Stimulated activated CD4-positive, alpha-beta T cell treated with anti-CD3 and anti-CD28 coated beads, TNF-alpha, amount 100 ng/mL, for 1 hour (primary cell): ENCODE measurements around the gene MTG1.
"Not testable (repeated sequence)": the region's sequence is repeated elsewhere in the genome, so short reads cannot be mapped to it uniquely, and the experiment has no call there.

ENCODE experiments used
- DNase-seq, 3 donors: peaks; one replicate each; pipeline ENCODE4 v3.0.0-alpha.2; 2020; ENCODE audit warnings: low read depth in 3 of 3, low spot score in 1 of 3

MTG1 gene

GRCh38 chr10:133422807-133423771 is 29.1 kb downstream of the MTG1 start:
- no peak for DNase-seq

DNA sequence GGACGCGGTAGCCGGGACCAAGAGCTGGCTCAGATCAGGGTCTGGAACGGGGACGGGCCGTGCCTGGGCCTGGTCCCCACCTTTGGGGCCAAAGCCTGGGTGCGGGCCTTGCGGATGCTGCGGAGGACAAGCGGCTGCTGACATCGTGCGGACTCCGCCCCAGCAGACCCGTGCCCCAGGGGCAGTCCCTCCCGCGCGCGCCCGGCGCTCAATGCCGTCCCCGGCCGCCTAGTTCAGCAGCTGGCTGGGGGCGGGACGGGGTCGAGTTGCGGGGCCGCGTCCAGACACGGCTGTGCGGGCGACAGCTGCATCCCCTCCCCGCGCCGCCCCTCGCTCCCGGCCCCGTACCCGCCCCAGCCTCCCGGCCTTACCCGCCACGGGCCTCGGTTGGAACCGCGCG is 30.1 kb downstream of the MTG1 start:
- not testable (repeated sequence) for DNase-seq

DNA sequence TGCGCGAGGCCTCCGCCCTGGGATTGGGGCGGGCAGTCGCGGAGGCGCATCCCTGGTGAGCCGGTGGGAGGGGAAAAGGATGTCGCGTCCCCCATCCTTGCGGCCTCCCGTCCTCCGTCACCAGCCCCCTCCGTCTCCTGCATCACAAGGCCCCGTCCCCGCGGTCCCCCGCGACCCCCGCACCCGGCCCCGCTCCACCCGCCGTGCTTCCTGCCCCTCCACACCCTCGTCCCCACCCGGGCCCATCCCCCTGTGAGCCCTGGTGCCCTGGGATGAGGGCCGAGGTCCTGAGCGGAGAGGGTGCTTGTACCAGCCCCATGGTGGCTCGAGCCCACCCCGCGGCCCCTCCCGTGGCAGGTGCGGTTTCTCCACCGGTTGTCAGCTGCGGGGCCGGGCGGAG is 30.6 kb downstream of the MTG1 start, which contains the start of gene SPRN:
TSS of gene SPRN (minus strand) at position 25 of the 400 bp plus-strand sequence. CDS start 944 bp downstream, outside the sequence.
- not testable (repeated sequence) for DNase-seq

DNA sequence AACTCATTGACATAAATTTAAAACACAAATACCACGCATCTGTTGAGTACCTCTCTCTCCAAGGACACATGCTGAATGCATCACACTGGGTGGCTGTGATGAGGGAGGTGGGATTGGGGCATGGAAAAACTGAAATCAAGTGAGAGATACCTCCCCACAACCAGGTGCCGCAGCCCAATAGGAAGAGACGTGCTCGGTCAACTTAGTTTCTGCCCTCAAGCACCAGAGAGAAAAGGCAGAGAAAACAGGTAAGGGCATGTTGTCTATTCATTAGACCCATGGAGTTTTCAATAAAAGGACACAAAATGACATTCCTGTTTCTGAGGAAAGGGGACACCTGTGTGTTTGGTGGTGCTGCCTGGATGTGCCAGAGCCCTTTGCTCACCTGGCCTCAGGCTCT is 35.6 kb downstream of the MTG1 start:
- DNase-seq = not testable (repeated sequence)

DNA sequence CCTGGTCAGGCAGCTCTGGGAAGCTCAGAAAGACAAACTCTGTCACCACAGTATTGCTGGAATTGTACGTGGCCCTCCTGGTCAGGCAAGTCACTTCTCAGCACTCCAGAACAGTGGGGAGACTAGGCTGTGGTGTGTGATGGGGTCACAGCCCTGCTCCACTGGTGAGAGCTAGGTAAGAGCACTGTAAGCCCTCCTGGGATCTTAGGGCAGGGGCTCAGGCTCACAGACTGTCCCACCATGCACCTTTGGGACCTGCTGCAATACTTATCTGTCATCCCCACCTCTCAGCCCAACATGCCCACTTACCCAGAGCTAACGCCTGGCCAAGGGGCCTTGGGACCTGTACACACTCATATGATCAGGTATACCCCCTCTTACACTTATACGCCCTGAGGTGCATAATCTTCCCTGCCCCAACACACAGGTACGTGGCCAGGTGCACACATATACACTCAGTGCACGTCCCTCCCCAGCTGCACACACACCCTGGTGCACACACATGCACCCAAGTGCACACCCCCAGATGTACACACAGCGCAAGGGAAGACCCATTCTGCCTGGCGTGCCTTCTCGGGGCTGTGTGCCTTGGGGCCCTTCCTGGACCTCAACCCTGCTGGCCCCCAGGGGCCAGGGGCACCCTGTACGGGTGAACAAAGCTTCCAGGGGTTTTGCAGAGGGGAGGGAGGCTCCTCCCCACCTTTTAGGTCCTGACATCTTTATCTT is 38.1 kb downstream of the MTG1 start:
- DNase-seq = not testable (repeated sequence)

- DNase-seq = not testable (repeated sequence)
Observed at GRCh38 chr10:133432789-133433188, 38.8 kb downstream of the MTG1 start.

GRCh38 chr10:133438711-133439273 is 44.8 kb downstream of the MTG1 start:
- no peak for DNase-seq

GRCh38 chr10:133439517-133440461 is 45.8 kb downstream of the MTG1 start:
- DNase-seq = no peak

DNA sequence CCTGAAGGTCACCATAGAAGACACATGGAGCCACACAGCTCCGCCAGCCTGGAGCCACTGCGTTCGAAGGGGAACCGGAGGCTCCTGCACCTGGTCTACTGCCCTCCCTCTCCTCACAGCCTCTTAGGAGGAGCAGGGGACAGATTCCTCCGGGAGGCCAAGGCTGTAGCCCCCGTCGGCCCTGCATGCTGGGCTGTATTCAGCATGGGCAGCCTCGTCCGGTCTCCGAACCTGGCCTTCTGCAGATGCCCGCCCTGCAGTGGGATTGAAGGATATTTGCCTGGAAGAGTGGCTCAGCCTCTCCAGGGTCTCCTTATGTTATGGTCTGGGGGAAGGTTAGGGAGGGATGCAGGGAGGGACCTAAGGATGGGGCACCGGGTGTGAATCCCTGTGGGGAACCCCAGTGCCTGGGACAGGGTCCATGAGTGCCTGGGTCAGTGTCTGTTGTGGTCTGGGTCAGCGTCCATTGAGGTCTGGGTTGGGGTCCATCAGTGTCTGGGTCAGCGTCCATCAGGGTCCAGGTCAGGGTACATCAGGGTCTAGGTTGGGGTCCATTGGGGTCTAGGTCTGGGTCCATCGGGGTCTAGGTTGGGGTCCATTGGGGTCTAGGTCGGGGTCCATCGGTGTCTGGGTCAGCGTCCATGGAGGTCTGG is 46.8 kb downstream of the MTG1 start:
- DNase-seq = no peak

- not testable (repeated sequence) for DNase-seq
Observed at GRCh38 chr10:133441356-133441755, 47.4 kb downstream of the MTG1 start.

GRCh38 chr10:133441780-133442179 is 47.8 kb downstream of the MTG1 start:
- DNase-seq = no peak

DNA sequence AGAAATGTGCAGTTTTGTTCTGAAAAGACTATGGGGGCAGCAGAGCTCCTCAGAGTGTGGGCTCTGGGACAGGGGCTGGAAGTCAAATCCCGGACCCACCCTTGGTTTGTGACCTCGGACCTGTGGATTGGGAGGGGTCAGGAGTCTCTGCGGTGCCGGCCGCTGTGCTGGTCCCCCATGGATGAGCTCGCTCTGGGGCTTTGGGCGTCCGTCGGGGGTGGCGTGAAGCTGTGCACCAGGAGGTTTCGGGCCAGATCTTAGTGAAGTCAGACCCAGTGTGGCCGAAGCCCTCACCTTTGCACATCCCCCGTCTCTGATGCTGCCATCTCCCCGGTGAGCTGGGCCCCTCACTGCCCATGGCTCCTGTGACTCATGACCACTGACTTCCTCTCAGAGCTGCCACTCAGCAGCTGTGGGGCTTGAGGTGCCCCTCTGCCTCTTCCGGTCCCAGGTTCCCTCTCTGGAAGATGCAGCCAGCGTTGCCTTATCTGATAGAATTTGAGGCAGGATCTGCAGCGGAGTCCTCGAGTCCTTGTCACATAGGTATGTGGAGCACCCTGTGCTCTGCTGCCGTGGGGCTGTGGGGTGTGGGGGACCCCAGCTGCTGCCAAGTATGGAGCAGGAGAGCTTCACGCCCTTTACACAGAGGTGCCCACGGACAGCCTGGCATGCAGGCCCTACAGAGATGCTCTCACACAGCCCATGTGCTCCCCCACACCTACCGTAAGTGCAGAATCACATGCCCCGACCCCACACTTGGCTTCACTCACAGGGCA is 48.4 kb downstream of the MTG1 start:
- DNase-seq = no peak

- DNase-seq = no peak
Observed at GRCh38 chr10:133442967-133443924, 49.3 kb downstream of the MTG1 start.

DNA sequence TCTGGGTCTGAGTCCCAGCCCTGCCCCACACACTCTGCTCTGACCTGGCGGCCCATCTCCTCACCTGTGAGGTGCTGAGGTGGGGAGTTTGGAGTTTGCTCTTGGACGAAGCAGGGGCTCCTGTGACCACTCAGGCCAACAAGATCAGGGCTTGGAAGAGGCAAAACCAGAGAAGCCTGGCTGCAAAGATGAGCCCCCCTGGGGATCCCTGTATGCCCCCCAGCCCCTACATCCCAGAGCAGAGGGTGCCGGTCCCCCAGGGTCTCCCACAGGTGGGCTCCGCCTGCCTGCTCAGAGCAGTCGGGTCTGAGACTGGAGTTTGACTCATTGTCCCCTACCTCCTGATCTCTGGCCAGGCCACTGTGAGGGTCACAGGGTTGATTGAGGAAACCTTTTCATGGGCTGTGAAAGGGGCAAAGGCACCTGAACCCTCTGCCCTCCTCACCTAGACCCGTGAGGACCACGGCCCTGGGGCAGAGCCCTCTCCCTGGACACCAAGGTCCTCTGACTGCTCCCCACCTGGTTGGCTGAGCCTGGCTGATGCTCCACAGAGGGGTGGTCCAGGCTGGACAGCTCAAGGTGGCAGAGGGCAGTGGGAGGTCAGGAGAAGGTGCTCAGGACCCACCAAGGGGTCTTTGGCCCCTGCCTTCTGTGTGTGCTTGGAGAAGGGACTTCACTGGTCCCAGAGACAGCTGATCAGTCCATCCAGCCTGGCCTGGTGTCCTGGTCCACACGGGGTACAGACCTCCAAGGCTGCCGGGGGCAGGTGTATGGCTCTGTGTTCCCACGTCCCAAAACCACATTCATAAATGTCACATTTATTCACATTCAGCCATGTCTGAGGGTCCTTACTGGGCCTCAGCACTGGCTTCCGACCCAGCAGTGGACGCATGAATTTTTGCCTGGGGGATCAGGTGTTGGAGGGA is 50.6 kb downstream of the MTG1 start:
- DNase-seq = no peak

DNA sequence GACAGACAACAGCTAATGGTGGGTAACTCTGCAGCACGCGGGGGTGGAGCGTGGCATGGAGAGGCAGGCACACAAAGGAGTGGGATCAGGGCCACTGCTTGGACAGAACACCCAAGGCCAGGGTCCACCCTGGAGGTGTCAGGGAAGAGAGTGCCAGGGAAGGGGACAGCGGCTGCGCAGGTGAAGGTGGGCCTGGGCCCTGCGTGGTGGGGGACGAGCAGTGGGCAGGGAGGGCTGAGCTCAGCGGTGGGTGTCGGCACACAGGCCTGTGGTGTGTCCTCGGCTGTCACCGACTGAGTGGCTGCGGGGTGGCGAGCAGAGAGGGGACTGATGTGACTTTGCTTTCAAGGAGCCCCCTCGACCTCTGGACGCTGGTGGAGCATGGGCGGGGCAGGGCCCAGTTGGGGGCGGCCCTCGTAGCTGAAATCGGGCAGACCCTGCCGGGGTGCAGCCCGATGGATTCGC is 51.3 kb downstream of the MTG1 start:
- DNase-seq = no peak

GRCh38 chr10:133445751-133446708 is 52.1 kb downstream of the MTG1 start:
- DNase-seq = no peak
